Panc1 (cell line): ENCODE results near the gene LRRN3. TPM values are rescaled to one million over a fixed set of nuclear protein-coding genes. Genes with fewer than 3 reads are reported as not detected.

Source experiments
- ATAC-seq: fragments of 200-7000 bp; cut with Tn5 transposase; 2 replicates; pipeline ENCODE4 v1.9.1; 2020; ENCODE audit warnings: mild to moderate bottlenecking, moderate library complexity
- BruUV-seq: library from RNA; stranded (reverse); fragments of 400-500 nt; replicated peaks from 2 replicates; lab custom pipeline; 2021; lab: Mats Ljungman, UMichigan
- CTCF ChIA-PET: fragments of 300-600 bp; sonication (Branson Sonifier 250); formaldehyde crosslinking; loops from one replicate; lab custom pipeline; 2022; ENCODE audit warnings: antibody characterized with exemption; lab: Charles Lee
- POLR2A ChIA-PET: fragments of 300-600 bp; sonication (Branson Sonifier 250); formaldehyde crosslinking; loops from one replicate; lab custom pipeline; 2022; ENCODE audit warnings: antibody characterized with exemption; lab: Charles Lee
- DNase-seq: peaks from one replicate; pipeline ENCODE4 v3.0.0-alpha.2; 2010; ENCODE audit warnings: low read depth, low spot score
- H3K27ac ChIP-seq: 2 replicates; pipeline ENCODE4 v1.5.1; 2011; ENCODE audit warnings: mild to moderate bottlenecking, low read length, inconsistent platforms
- H3K27me3 ChIP-seq: fragments of 200-500 bp; sonication (Bioruptor generic); 2 replicates; pipeline ENCODE4 v1.6.0; 2014; ENCODE audit warnings: low read length, inconsistent platforms; ENCODE audit not compliant: control insufficient read depth, insufficient read depth
- H3K36me3 ChIP-seq: fragments of 200-500 bp; sonication (Bioruptor generic); 2 replicates; pipeline ENCODE4 v1.5.1; 2014; ENCODE audit warnings: inconsistent platforms, mild to moderate bottlenecking, low read length, moderate library complexity; ENCODE audit not compliant: control insufficient read depth, insufficient read depth
- H3K4me1 ChIP-seq: 2 replicates; pipeline ENCODE4 v1.5.1; 2011; ENCODE audit warnings: inconsistent platforms, mild to moderate bottlenecking, low read length, moderate library complexity; ENCODE audit not compliant: control insufficient read depth, insufficient read depth
- H3K4me3 ChIP-seq, 2 experiments: 2 replicates each; pipeline ENCODE4 v1.5.1; 2011 to 2012; ENCODE audit warnings: low read depth in 2 of 2, low read length in 2 of 2, mild to moderate bottlenecking in 2 of 2, inconsistent platforms in 1 of 2, moderate library complexity in 1 of 2
- H3K9me3 ChIP-seq: fragments of 200-500 bp; sonication (Bioruptor generic); 2 replicates; pipeline ENCODE4 v1.5.1; 2014; ENCODE audit warnings: low read depth, mild to moderate bottlenecking, inconsistent platforms, low read length, moderate library complexity; ENCODE audit not compliant: control insufficient read depth, insufficient read depth
- CTCF ChIP-seq: fragments of 450-650 bp; IDR thresholded peaks from 2 replicates; pipeline ENCODE4 v1.5.1; 2017; ENCODE audit warnings: mild to moderate bottlenecking
- REST ChIP-seq, 2 experiments: IDR thresholded peaks; 2 replicates each; pipeline ENCODE4 v1.6.1; 2011 to 2012; ENCODE audit warnings: low read depth in 2 of 2, control low read depth in 1 of 2, low read length in 1 of 2, mild to moderate bottlenecking in 1 of 2, moderate library complexity in 1 of 2; ENCODE audit not compliant: insufficient read depth in 1 of 2
- in situ Hi-C: cut with HindIII; loops from 2 replicates; pipeline ENCODE4 v1.10.0; 2016; ENCODE audit warnings: low sequenced_read_pairs, low pct_unique_long_range_greater_than_20kb
- intact Hi-C: fragments of 100-400 bp; cut with micrococcal nuclease; formaldehyde crosslinking; loops from one replicate; pipeline ENCODE4 v1.10.0; 2022; ENCODE audit not compliant: unreplicated experiment
- total RNA-seq: library from RNA; stranded (reverse); gene quantifications from one replicate; pipeline ENCODE4 v1.2.1, GENCODE V29; 2021; ENCODE audit not compliant: unreplicated experiment

The LRRN3 gene
- total RNA-seq, 1 experiment from 2014 or later: 0.15 TPM

GRCh38 chr7:111174510-111174909 is 83.6 kb downstream of the LRRN3 start:
- TF ChIP-seq CTCF (no peak), REST (IDR thresholded peaks at IDR 0.05; ENCODE audit: insufficient read depth in 1 of 2, low read depth in 2 of 2, low read length in 1 of 2) (no peak)
- ATAC-seq (no peak), DNase-seq (no peak)
- in situ Hi-C loops (no loop called here), intact Hi-C loops (no loop called here)
- BruUV-seq: no TSS peak
- no peak overlapping the region for H3K4me3 ChIP-seq
- POLR2A ChIA-PET: no interaction called here
- no peak overlapping the region for H3K27ac ChIP-seq
- CTCF ChIA-PET: no interaction called here
- H3K27me3 ChIP-seq: no peaks in the 10 kb centered on the region
- no peaks in the 10 kb centered on the region for H3K36me3 ChIP-seq
- no peaks in the 10 kb centered on the region for H3K9me3 ChIP-seq
- no peaks in the 10 kb centered on the region for H3K4me1 ChIP-seq
